GM19023 (cell line): ENCODE measurements around the gene SEMA6B.

Source experiments
- ATAC-seq: cut with Tn5 transposase; IDR thresholded peaks from one replicate; pipeline ENCODE4 v1.9.1; 2021; ENCODE audit warnings: mild to moderate bottlenecking, moderate library complexity; ENCODE audit not compliant: unreplicated experiment

Gene SEMA6B

DNA sequence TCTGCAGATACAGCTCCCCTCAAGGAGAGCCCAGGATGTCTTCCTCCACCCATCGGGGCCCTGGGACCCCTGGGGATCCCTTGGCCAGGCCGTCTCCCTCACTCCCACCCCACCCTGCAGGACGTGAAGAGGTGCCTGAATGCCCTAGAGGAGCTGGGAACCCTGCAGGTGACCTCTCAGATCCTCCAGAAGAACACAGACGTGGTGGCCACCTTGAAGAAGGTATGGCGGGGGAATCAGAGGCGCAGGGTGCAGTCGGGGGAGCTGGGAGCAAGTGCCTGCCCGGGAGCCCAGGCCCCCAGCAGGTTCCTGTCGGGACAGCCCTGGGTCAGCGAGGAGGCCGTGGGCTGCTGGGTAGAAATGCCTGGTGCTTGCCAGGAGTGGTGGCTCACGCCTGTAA, 60.8 kb downstream of the SEMA6B start:
- ATAC-seq, result no peak

DNA sequence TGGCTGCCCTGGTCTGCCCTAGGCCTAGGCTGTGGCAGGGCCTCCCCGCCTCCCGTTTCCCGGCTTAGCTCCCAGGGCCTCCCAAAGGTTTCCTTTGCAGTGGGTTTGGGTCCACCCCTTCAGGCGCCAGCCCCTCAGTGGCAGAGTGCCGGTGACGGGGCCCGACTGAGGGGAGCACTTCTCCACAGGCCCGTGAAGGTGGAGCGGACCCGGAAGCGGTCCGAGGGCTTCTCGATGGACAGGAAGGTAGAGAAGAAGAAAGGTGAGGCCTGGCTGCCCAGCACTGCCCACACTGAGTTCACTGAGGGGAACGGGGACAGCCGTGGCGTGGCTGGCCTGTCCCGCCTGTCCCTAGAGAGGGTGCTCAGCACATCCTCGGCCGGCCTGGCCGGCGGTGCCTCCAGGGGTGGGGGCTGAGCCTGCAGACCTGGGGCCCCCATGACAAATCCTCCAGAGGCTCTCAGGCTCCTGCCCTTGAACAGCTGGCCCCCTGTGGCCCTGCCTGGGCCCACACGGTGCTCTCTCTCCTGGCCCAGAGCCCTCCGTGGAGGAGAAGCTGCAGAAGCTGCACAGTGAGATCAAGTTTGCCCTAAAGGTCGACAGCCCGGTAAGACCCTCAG, 61.6 kb downstream of the SEMA6B start:
- no peak for ATAC-seq

DNA sequence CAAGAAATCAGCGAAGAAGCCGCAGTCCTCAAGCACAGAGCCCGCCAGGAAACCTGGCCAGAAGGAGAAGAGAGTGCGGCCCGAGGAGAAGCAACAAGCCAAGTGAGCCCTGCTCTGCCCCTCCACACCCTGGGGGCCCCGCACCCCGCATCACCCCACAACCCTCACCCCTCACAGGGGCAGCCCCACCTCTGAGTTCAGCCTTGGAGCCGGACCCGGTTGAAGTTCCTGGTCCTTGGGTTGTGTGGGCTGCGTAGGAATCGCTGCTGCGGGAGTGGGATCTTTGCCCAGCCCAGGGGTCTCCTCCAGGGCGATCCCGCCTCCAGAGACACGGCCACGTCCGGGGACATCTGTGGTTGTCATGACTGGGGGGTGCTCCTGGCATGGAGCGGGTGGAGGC, 63.2 kb downstream of the SEMA6B start:
- ATAC-seq, result no peak

DNA sequence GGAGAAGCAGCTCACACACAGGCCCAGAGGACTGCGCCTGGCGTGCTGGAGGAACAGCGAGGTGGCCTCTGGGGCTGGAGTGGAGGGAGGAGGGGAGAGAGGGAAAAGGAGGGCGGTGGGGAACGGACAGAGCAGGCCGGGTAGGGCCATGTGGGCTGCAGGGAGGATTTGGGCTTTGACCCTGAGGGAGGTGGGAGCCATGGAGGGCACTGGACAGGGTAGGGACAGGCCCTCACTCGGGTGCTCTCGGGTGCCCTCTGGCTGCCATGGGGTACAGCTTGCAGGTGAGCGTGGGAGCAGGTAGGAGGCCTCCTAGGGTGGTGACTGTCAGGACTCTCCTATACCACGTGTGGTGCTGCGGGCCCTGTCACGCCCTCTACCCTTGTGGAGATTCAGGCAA, 64.0 kb downstream of the SEMA6B start:
- no peak for ATAC-seq

DNA sequence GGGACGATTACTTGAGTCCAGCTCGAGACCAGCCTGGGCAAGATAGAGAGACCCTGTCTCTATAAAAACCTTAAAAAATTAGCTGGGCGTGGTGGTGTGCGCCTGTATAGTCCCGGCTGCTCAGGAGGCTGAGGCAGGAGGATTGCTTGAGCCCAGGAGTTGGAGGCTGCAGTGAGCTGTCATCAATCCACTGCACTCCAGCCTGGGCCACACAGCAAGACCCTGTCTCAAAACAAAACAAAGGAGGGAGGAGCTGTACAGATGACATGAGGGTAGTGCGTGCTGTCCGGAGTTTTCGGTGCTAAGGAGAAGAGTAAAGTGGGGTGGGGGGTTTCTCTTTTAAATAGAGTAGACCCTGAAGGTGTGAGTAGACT, 64.8 kb downstream of the SEMA6B start:
- no peak for ATAC-seq

DNA sequence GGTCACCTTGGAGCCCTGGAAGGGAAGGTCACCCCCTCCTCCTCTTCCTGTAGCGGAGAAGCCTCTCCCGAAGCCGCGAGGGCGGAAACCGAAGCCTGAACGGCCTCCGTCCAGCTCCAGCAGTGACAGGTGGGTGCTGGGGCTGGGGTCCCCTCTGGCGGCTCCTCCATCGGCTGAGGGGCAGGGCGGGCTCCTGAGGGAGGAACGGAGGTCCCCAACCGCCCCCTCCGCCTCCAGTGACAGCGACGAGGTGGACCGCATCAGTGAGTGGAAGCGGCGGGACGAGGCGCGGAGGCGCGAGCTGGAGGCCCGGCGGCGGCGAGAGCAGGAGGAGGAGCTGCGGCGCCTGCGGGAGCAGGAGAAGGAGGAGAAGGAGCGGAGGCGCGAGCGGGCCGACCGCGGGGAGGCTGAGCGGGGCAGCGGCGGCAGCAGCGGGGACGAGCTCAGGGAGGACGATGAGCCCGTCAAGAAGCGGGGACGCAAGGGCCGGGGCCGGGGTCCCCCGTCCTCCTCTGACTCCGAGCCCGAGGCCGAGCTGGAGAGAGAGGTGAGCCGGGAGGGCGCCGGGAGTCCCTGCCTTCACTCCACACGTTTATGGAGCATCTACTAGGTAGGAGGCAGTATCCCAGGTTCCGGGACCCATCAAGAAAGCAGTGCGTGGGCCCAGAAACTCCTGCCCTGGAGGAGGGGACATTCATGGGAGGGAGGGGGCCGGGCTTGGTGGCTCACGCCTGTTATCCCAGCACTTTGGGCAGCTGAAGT, 65.4 kb downstream of the SEMA6B start:
- ATAC-seq, result no peak

DNA sequence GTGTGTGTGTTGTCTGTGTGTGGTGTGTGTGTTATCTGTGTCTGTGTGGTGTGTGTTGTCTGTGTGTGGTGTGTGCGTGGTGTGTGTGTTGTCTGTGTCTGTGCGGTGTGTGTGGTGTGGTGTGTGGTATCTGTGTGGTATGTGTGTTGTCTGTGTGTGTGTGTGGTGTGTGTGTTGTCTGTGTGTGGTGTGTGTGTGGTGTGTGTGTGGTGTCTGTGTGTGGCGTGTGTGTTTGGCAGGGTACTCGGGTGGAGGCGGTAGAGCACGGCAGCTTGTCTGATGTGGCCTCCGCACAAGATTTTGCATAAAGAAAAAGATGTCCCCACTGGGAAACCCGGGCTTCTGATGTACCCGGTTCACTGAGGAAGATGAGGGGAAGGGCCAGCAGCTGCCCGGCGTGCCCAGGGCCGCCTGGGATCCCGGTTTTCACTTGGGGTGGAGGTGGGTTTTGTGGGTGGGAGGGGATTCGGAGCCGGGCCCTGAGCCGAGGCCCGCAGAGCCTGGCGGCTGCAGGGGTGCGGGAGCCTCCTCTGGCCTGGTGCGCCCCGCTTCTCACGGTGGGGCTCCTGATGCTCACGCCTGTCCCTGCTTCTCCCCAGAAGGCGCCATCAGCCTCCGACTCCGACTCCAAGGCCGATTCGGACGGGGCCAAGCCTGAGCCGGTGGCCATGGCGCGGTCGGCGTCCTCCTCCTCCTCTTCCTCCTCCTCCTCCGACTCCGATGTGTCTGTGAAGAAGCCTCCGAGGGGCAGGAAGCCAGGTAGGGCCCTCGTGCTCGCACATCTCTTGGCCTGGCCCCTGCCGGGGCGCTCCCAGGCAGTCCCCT, 66.2 kb downstream of the SEMA6B start:
- no peak for ATAC-seq
